K562 (cell line): Measurements from ENCODE around the gene YAE1. TPM values are rescaled to one million over a fixed set of nuclear protein-coding genes. Genes with fewer than 3 reads are reported as not detected.

Source experiments
- BCLAF1 ChIP-seq, 2 experiments: fragments of 450-650 bp in 1 of 2; IDR thresholded peaks; 2 replicates each; pipeline ENCODE4 v1.6.1; 2011 to 2017; ENCODE audit warnings: low read depth in 2 of 2, antibody characterized with exemption in 1 of 2, borderline replicate concordance in 1 of 2, low read length in 1 of 2, mild to moderate bottlenecking in 1 of 2, mixed read lengths in 1 of 2; ENCODE audit not compliant: control insufficient read depth in 1 of 2
- BRF2 ChIP-seq: IDR thresholded peaks from 3 replicates; pipeline ENCODE4 v1.6.1; 2011; ENCODE audit warnings: borderline replicate concordance, mild to moderate bottlenecking; ENCODE audit not compliant: insufficient read length, insufficient read depth
- CBFA2T3 ChIP-seq: fragments of 450-650 bp; IDR thresholded peaks from 2 replicates; pipeline ENCODE4 v1.6.1; 2017
- CEBPG ChIP-seq, 3 experiments: fragments of 200-800 bp in 1 of 3; sonication (Bioruptor generic) in 1 of 3; sonication (generic) in 1 of 3; formaldehyde crosslinking in 1 of 3; IDR thresholded peaks in 2 of 3; conservative IDR thresholded peaks in 1 of 3; 2 replicates each; pipeline versions ENCODE4 v1.6.1 to v1.8.0; 2016 to 2022; ENCODE audit warnings: missing compliant biosample characterization in 2 of 3, missing genetic modification characterization in 2 of 3, mild to moderate bottlenecking in 1 of 3, missing genetic modification reagents in 1 of 3
- CREBBP ChIP-seq: IDR thresholded peaks from one replicate; pipeline ENCODE4 v1.6.1; 2012; ENCODE audit warnings: low read depth, mild to moderate bottlenecking, control low read depth, inconsistent platforms, low read length
- DEAF1 ChIP-seq: fragments of 450-650 bp; formaldehyde crosslinking; IDR thresholded peaks from 2 replicates; pipeline ENCODE4 v1.4.0; 2020; ENCODE audit warnings: mild to moderate bottlenecking, moderate library complexity
- EHMT2 ChIP-seq: fragments of 450-650 bp; IDR thresholded peaks from 2 replicates; pipeline ENCODE4 v1.6.1; 2018; ENCODE audit warnings: antibody characterized with exemption
- HMG20A ChIP-seq: fragments of 450-650 bp; formaldehyde crosslinking; conservative IDR thresholded peaks from 2 replicates; pipeline ENCODE4 v1.4.0; 2020; ENCODE audit warnings: mild to moderate bottlenecking, mixed read lengths
- HNRNPL ChIP-seq: fragments of 200-400 bp; formaldehyde crosslinking; IDR thresholded peaks from 2 replicates; pipeline ENCODE4 v1.6.1; 2017; ENCODE audit warnings: low read depth, mild to moderate bottlenecking, low read length
- NCOA4 ChIP-seq: fragments of 450-650 bp; IDR thresholded peaks from 2 replicates; pipeline ENCODE4 v1.6.1; 2018; ENCODE audit warnings: mild to moderate bottlenecking; ENCODE audit not compliant: partially characterized antibody
- PHTF2 ChIP-seq: fragments of 250-450 bp; sonication (Bioruptor Pico); IDR thresholded peaks from 2 replicates; pipeline ENCODE4 v1.5.0; 2021; ENCODE audit warnings: mild to moderate bottlenecking
- YBX1 ChIP-seq: fragments of 450-650 bp; IDR thresholded peaks from 2 replicates; pipeline ENCODE4 v1.7.1; 2016; ENCODE audit warnings: mild to moderate bottlenecking
- ZNF347 ChIP-seq: fragments of 450-650 bp; formaldehyde crosslinking; IDR thresholded peaks from 2 replicates; pipeline ENCODE4 v1.4.0; 2020; ENCODE audit warnings: low read depth, mild to moderate bottlenecking, moderate library complexity
- ZNF518B ChIP-seq: fragments of 250-450 bp; sonication (Bioruptor Pico); IDR thresholded peaks from 2 replicates; pipeline ENCODE4 v1.5.0; 2021; ENCODE audit warnings: mild to moderate bottlenecking, moderate library complexity
- ZSCAN29 ChIP-seq: fragments of 450-650 bp; IDR thresholded peaks from 2 replicates; pipeline ENCODE4 v1.6.1; 2017
- polyA plus RNA-seq, 8 experiments: library from polyadenylated mRNA; depleted of rRNA in 4 of 8; stranded (reverse) in 5 of 8; unstranded in 3 of 8; fragments of >200 nt; fragmentation: Nextera tagmentation in 2 of 8; fragmentation: Illumina TruSeq in 1 of 8; extraction: Ambion mirVana in 2 of 8; extraction: Trizol in 1 of 8; gene quantifications; 2 replicates each; pipeline versions ENCODE4 v1.2.1 to v1.2.3, GENCODE V29; 2011 to 2014; ENCODE audit warnings: inconsistent platforms in 1 of 8, missing spikeins in 1 of 8
- total RNA-seq, 7 experiments: library from RNA; depleted of rRNA in 6 of 7; stranded (reverse); fragments of >200 nt in 6 of 7; fragmentation: Illumina TruSeq in 2 of 7; extraction: Trizol in 2 of 7; gene quantifications; 2 replicates each; pipeline versions ENCODE4 v1.2.1 to v1.2.3, GENCODE V29; 2011 to 2021; ENCODE audit warnings: low replicate concordance in 1 of 7

Gene YAE1
- total and polyA plus RNA-seq, 9 of the 15 experiments (the other 6 are each of a cell fraction or from before 2014, with no cell fraction given), result 15.2 to 63.4 (median 30.1) TPM

GRCh38 chr7:39580149-39580874, 14.1 kb downstream of the YAE1 start (continued):
- TF ChIP-seq ZNF518B (CRISPR knock-in tag) (no peak), NCOA4 (no peak), CREBBP (no peak), BRF2 (no peak), CEBPG (CRISPR knock-in tag; IDR thresholded peaks at IDR 0.05) (no peak), CEBPG (tag; conservative IDR thresholded peaks at IDR 0.05 in 1 of 2, IDR thresholded peaks at IDR 0.05 in 1 of 2) (no peak), EHMT2 (no peak), DEAF1 (CRISPR knock-in tag) (peak; percentile 88), PHTF2 (CRISPR knock-in tag) (no peak), HMG20A (CRISPR knock-in tag) (no peak), CBFA2T3 (no peak), HNRNPL (no peak), ZNF347 (no peak), ZSCAN29 (no peak), BCLAF1 (IDR thresholded peaks at IDR 0.05; ENCODE audit: borderline replicate concordance in 1 of 2, control insufficient read depth in 1 of 2, low read depth in 2 of 2, low read length in 1 of 2) (no peak), YBX1 (no peak)
